ENCODE measurements around the gene SYNE3.

- TF ChIP-seq YY1 (IDR thresholded peaks at IDR 0.05; ENCODE audit: insufficient read depth, insufficient read length), result no peak
- no peak for TF ChIP-seq SUZ12 (IDR thresholded peaks at IDR 0.05; ENCODE audit: extremely low read depth, insufficient read depth, insufficient read length)
Observed at GRCh38 chr14:95490138-95490509, 26.3 kb downstream of the SYNE3 start.
